GM19025 (cell line): ENCODE measurements around the gene ASPSCR1.
"Not testable (repeated sequence)": the region's sequence is repeated elsewhere in the genome, so short reads cannot be mapped to it uniquely, and the experiment has no call there.

Source experiments
- ATAC-seq: cut with Tn5 transposase; IDR thresholded peaks from one replicate; pipeline ENCODE4 v1.9.1; 2021; ENCODE audit warnings: mild to moderate bottlenecking, low read depth, moderate library complexity; ENCODE audit not compliant: unreplicated experiment

ASPSCR1 gene

GRCh38 chr17:81978524-81979298, 1.3 kb downstream of the ASPSCR1 start:
- ATAC-seq, result no peak

GRCh38 chr17:81980122-81980521, 2.7 kb downstream of the ASPSCR1 start:
- ATAC-seq, result no peak

- no peak for ATAC-seq
Observed at GRCh38 chr17:81980707-81981343, 3.4 kb downstream of the ASPSCR1 start.

DNA sequence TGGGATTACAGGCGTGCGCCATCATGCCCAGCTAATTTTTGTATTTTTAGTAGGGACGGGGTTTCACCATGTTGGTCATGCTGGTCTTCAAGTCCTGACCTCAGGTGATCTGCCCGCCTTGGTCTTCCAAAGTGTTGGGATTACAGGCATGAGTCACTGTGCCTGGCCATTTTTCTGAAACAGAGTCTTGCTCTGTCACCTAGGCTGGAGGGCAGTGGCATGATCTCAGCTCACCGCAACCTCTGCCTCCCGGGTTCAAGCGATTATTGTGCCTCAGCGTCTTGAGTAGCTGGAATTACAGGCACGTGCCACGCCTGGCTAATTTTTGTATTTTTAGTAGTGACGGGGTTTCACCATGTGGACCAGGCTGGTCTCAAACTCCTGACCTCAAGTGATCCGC, 4.1 kb downstream of the ASPSCR1 start:
- ATAC-seq, result not testable (repeated sequence)

DNA sequence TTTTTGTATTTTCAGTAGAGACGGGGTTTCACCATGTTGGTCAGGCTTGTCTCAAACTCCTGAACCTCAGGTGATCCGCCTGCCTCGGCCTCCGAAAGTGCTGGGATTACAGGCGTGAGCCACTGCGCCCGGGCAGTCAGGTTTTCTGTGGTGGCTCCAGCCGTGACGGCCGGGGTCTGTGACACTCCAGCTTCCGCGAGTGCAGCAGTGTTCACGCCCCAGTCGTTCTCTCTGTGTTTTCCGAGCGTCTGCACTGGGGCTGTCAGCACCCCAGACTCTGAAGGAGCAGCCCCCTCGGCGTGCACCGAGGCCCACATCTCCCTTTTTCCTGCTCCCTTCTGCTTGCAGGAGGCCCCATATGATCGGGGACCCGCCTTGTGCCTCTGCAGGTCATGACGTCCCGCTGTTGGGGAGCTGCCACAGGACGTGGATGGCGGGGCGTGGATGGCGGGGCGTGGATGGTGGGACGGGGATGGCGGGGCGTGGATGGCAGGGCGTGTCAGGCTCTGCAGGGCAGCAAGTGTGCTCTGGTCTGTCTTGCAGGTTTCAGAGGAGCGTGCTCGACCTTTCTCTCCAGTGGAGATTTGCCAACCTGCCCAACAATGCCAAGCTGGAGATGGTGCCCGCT, 5.7 kb downstream of the ASPSCR1 start:
- ATAC-seq, result no peak

DNA sequence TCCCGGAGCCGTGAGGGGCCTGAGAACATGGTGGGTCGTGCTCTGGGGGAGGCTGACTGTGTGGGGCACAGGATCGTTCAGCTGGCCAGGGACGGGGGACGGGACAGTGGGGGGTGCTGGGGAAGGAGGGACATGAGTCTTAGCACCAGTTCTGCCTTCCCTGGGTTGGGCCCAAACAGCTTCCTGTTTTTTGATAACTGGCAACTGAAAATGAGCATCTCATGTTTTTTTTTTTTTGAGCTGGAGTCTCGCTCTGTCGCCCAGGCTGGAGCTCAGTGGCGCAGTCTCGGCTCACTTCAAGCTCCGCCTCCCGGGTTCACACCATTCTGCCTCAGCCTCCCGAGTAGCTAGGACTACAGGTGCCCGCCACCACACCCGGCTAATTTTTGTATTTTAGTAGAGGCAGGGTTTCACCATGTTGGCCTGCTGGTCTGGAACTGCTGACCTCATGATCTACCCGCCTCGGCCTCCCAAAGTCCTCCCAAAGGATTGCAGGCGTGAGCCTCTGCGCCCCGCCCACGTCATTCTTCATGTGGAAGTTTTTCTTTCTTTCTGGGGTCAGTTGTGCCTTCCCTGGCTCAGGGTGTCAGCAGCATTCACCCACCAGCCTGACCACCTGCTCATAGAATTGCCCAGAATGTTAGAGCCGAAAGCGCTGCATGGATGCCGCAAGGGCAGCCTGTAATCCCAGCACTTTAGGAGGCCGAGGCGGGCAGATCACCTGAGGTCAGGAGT, 6.4 kb downstream of the ASPSCR1 start:
- no peak for ATAC-seq

DNA sequence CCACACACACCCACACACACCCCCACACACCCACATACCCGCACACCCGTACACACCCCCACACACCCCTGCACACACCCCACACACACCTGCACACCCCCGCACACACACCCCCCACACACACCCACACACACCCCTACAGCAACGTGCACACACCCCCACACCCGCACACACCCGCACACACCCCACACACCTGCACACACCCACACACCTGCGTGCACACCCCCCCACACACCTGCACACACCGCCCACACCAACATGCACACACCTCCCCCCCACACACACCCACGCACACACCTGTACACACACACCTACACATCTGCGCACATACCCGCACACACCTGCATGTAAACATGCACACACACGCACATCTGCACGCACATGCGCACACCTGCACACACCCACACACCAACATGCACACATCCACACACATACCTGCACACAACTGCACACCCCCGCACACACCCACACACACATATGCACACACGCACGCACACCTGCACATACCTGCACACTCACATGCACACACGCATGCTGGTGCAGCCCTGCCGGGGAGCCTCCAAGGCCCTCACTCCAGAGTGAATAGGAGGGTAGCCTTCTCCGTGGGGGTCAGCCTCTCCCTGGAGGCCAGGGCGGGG, 7.5 kb downstream of the ASPSCR1 start:
- ATAC-seq, result no peak

GRCh38 chr17:81986606-81987005, 9.2 kb downstream of the ASPSCR1 start:
- ATAC-seq, result no peak

DNA sequence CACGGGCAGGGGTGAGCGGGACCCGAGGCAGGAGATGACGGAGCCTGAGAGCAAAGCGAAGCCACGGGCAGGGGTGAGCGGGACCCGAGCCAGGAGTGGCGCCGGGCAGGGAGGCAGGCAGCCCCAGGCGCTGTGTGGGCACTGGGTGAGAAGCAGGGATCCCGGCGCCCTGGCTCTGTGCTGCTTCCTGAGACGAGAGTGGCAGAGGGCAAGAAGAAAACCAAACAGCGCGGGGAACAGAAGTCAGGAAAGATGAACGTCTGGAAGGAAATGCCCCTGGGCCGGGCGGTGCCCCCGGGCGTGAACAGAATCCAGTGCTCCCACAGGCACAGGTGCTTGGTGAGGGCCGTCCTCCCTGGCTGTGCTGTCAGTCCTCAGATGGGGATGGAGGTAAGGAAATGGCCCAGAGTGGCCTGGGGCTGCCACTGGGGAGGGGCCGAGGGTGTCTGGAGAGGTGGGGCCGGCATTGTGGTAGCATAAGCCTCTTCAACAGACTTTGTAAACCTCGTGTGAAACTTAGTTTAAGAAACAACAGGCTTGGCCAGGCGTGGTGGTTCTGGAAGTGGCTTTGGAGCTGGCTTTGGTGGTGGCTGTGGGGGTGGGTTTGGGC, 9.8 kb downstream of the ASPSCR1 start:
- ATAC-seq, result no peak

DNA sequence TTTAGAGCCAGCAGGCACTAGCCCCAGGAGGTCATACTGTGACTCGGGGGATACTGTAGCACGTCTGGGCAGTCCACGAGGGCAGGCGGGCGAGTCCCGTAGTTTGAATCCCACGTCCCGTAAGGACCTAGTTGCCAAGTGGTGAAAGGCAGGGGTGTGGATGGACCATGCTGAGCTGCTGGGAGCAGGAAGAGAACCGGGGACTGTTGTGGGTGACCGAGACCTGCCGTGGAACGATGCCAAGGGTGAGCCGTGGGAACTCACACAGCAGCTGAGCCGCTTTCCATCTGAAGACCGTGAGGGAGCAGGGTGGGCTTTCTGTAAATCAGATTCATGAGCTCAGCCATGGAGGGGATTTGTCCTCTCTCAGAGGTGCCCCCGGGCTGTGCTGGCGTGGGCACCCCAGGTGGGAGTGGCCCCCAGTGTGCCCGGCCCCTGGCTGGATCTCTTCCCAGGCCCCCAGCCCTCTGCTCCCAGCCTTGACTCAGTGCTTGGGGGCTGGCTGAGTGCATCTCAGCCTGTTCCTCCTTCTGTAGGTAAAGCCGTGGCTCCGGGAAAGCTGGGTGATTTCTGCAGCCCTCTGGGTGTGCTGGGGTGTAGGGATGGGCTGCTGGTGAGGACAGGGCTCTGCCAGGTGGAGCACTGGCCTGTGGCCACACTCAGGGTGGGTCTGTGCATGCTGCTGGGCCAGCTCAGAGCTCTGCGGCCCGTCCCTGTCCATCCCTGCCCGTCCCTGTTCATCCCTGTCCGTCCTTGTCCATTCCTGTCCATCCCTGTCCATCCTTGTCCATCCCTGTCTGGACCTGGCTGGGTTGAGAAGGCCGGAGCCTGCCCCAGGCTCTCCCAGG, 13.6 kb downstream of the ASPSCR1 start:
- no peak for ATAC-seq

DNA sequence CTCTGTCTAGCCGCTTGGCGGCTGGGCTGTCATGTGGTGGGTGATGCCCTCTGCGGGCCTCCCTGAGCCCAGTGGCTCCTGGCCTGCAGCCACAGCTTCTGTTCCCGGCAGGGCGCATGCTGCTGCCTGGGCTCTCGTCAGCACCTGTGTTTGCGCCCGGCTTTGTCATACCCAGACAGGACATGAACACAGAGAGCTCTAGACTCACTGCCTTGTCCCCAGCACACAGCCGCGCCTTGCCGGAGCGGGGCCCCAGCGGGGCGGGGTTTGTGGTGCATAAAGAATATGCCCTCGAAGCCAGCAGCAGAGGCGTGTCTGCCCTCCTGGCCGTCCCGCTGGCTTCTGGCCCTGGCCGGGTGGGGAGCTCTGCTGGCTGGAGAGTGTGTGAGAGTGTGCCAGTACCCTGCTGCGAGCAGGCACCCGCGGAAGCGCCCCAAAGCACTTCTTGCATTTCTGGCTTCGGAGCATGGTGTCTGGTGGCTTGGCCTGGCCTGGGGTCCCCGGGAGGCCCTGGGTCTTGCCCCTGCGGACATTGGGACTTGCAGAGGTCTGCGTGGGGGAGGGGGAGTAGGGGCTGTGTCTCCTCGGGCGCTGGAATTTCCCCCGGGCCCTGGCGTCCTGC, 14.4 kb downstream of the ASPSCR1 start:
- ATAC-seq, result no peak

- no peak for ATAC-seq
Observed at GRCh38 chr17:81992306-81993102, 15.1 kb downstream of the ASPSCR1 start.

GRCh38 chr17:81993729-81994592, 16.5 kb downstream of the ASPSCR1 start:
- ATAC-seq, result no peak

DNA sequence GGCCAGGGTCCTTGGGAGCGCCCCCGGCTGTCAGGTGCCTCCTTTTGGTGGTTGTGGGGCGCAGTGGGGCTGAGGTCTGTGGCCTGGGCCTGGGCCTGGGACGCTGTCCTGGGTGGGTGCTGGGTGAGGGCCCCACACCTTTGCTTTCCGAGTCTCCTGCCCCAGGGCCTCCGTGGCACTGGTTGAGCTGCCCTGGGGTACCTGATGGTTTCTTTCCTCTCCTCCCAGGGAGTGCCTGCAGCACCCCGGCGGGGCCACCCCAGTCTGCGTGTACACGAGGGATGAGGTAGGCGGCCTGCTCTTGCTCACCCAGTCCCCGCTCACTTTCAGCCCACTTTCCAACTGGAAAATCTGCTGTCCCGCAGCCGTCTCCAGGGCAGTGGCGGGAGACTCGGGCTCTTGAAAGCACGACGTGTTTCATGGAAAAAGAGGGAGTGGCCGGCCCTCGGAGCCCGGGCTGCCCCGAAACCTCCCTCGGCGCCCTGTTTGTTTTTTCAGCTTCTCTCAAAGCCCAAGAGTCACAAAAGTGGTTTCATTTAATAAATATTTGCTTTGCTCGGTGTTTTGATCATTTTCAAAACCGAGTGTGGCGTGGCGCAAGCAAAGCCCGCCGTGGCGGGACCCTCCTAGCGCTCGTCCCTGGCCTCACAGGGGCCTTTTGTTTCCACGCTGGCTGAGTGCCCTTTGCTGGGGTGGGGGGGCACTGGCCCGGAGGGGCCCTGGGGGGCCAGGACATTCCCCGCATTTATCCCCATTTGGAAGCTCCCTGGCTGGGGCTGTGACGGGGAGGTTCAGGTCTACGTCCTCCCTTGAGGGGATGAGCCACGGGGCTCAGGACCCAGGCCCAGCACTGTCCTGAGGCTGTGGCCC, 17.4 kb downstream of the ASPSCR1 start:
- no peak for ATAC-seq

- ATAC-seq, result no peak
Observed at GRCh38 chr17:81995463-81996231, 18.2 kb downstream of the ASPSCR1 start.
